Thoracic aorta (tissue), 2 donors: Measurements from ENCODE around the gene TNFSF11. TPM values are rescaled to one million over a fixed set of nuclear protein-coding genes. Genes with fewer than 3 reads are reported as not detected.

Experiments used
- ATAC-seq: fragments of 150-250 bp; one replicate; pipeline ENCODE4 v1.8.0; 2017; ENCODE audit warnings: low read depth; ENCODE audit not compliant: insufficient number of reproducible peaks, low FRiP score
- DNase-seq: peaks from one replicate; pipeline ENCODE4 v3.0.0-alpha.2; 2020; ENCODE audit warnings: low spot score
- H3K27ac ChIP-seq, 2 donors: fragments of 200-600 bp; sonication (generic); 1 replicate in 1 of 2; 2 replicates in 1 of 2; pipeline ENCODE4 v1.5.1; 2016; ENCODE audit warnings: mild to moderate bottlenecking in 2 of 2, moderate library complexity in 2 of 2
- H3K27me3 ChIP-seq: fragments of 200-600 bp; sonication (generic); replicated peaks from 2 replicates; pipeline ENCODE4 v1.6.0; 2016; ENCODE audit warnings: mild to moderate bottlenecking; ENCODE audit not compliant: insufficient read depth
- H3K36me3 ChIP-seq: fragments of 200-600 bp; sonication (generic); one replicate; pipeline ENCODE4 v1.5.1; 2016
- H3K4me1 ChIP-seq, 2 donors: fragments of 200-600 bp; sonication (generic); 1 replicate in 1 of 2; 2 replicates in 1 of 2; pipeline versions ENCODE4 v1.5.1 to v1.6.0; 2016; ENCODE audit warnings: low read depth in 2 of 2, mild to moderate bottlenecking in 1 of 2; ENCODE audit not compliant: control insufficient read depth in 1 of 2
- H3K4me3 ChIP-seq: fragments of 200-600 bp; sonication (generic); 2 replicates; pipeline ENCODE4 v1.5.1; 2016; ENCODE audit warnings: mild to moderate bottlenecking
- H3K9me3 ChIP-seq: fragments of 200-600 bp; sonication (generic); 2 replicates; pipeline ENCODE4 v1.5.1; 2016
- CTCF ChIP-seq: fragments of 200-600 bp; sonication (generic); IDR thresholded peaks from one replicate; pipeline ENCODE4 v1.5.1; 2019; ENCODE audit warnings: antibody characterized with exemption
- total RNA-seq, 2 donors: library from RNA; depleted of rRNA; stranded (reverse); fragments of >200 nt; gene quantifications; one replicate each; pipeline versions ENCODE4 v1.1.0 to v1.2.3, GENCODE V29; 2016

The TNFSF11 gene
- total RNA-seq, 2 donors from 2014 or later = 0.71 TPM; not detected in 1

- Histone ChIP-seq H3K9me3 (no peaks in the 10 kb centered on the region), H3K4me1 (no peaks in the 10 kb centered on the region), H3K27me3 (no peaks in the 10 kb centered on the region), H3K27ac (no peak overlapping the region), H3K36me3 (no peaks in the 10 kb centered on the region), H3K4me3 (no peak overlapping the region)
- no peak for TF ChIP-seq CTCF
- ATAC-seq (no peak), DNase-seq (no peak)
Observed at GRCh38 chr13:42591602-42592001, 17.6 kb downstream of the TNFSF11 start.

- no peaks in the 10 kb centered on the region for H3K9me3 ChIP-seq
- TF ChIP-seq CTCF = no peak
- no peaks in the 10 kb centered on the region for H3K27me3 ChIP-seq
- no peak for DNase-seq
- no peak overlapping the region for H3K27ac ChIP-seq
- ATAC-seq = no peak
- H3K4me1 ChIP-seq = no peaks in the 10 kb centered on the region
- no peaks in the 10 kb centered on the region for H3K36me3 ChIP-seq
- no peak overlapping the region for H3K4me3 ChIP-seq
Observed at GRCh38 chr13:42592915-42593900, 19.3 kb downstream of the TNFSF11 start.

- DNase-seq (no peak), ATAC-seq (no peak)
- Histone ChIP-seq H3K36me3 (no peaks in the 10 kb centered on the region), H3K4me3 (no peak overlapping the region), H3K27me3 (no peaks in the 10 kb centered on the region), H3K4me1 (no peaks in the 10 kb centered on the region), H3K9me3 (no peaks in the 10 kb centered on the region), H3K27ac (no peak overlapping the region)
- TF ChIP-seq CTCF = peak; percentile 69
Observed at GRCh38 chr13:42594481-42595252, 20.7 kb downstream of the TNFSF11 start.

GRCh38 chr13:42595253-42595571 is 21.3 kb downstream of the TNFSF11 start:
- TF ChIP-seq CTCF = no peak
- no peaks in the 10 kb centered on the region for H3K9me3 ChIP-seq
- H3K4me1 ChIP-seq = no peaks in the 10 kb centered on the region
- ATAC-seq (no peak), DNase-seq (no peak)
- no peak overlapping the region for H3K4me3 ChIP-seq
- H3K36me3 ChIP-seq = no peaks in the 10 kb centered on the region
- no peaks in the 10 kb centered on the region for H3K27me3 ChIP-seq
- H3K27ac ChIP-seq = no peak overlapping the region

- DNase-seq (no peak), ATAC-seq (no peak)
- Histone ChIP-seq H3K36me3 (no peaks in the 10 kb centered on the region), H3K27me3 (no peaks in the 10 kb centered on the region), H3K9me3 (no peaks in the 10 kb centered on the region), H3K4me3 (no peak overlapping the region), H3K27ac (no peak overlapping the region), H3K4me1 (peaks cover 0 to under 1% of the 10 kb centered on the region in 2 donors)
- no peak for TF ChIP-seq CTCF
Observed at GRCh38 chr13:42597505-42597904, 23.6 kb downstream of the TNFSF11 start.
